ENCODE data around the gene CCND1. TPM values are rescaled to one million over a fixed set of nuclear protein-coding genes. Genes with fewer than 3 reads are reported as not detected.
A peak's percentile ranks its signal among the peaks of the same experiment; 100 is the strongest.

CCND1 gene
- total RNA-seq, 1 donor from 2014 or later: 82.6 TPM

DNA sequence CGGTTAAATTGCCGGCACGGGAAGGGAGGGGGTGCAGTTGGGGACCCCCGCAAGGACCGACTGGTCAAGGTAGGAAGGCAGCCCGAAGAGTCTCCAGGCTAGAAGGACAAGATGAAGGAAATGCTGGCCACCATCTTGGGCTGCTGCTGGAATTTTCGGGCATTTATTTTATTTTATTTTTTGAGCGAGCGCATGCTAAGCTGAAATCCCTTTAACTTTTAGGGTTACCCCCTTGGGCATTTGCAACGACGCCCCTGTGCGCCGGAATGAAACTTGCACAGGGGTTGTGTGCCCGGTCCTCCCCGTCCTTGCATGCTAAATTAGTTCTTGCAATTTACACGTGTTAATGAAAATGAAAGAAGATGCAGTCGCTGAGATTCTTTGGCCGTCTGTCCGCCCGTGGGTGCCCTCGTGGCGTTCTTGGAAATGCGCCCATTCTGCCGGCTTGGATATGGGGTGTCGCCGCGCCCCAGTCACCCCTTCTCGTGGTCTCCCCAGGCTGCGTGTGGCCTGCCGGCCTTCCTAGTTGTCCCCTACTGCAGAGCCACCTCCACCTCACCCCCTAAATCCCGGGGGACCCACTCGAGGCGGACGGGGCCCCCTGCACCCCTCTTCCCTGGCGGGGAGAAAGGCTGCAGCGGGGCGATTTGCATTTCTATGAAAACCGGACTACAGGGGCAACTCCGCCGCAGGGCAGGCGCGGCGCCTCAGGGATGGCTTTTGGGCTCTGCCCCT lies 529 bp upstream of the CCND1 start:
- ATAC-seq: no peak
- DNase-seq (ENCODE audit: low spot score): no peak

DNA sequence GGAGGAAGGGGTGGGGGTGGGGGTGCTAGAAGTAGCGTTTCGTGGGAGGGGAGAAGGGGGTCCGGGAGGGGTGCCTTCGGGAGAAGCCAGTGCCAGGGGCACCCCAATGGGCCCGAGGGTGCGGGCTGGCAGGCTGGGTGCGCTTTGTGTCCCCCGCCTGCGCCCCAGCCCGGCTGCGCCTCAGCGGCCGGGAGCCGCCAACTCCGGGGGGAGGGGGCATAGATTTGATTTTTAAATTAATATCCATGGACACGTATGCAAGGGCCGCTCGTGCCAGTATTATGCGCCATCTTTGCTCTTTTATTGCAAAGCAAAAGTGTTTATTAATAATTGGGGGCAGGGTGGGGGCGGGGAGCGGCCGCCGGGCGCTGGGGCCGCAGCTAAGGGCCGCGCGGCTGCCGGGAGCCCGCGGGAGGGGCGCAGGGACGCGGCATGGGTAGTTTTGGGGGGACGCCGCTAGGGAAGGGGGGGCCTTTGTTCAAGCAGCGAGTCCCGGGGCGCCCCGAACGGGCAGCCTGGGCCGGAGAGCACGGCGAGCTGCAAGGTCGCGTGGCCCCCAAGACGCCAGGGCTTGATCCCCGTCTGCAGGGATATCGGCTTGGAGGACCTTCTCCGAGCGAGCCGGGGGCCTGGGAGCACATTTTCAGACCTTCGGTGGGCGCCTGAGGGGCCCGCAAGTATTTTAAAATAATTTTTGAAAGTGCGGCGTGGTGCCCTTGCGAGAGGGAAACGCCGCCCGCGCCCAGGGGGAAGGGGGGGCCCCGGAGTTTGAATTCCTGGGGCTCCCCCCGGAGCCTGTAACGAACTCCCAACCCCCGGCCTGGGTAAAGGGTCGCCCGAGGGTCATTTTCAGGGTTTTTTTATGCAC lies 959 bp downstream of the CCND1 start:
- DNase-seq (ENCODE audit: low spot score): no peak
- ATAC-seq: no peak

DNA sequence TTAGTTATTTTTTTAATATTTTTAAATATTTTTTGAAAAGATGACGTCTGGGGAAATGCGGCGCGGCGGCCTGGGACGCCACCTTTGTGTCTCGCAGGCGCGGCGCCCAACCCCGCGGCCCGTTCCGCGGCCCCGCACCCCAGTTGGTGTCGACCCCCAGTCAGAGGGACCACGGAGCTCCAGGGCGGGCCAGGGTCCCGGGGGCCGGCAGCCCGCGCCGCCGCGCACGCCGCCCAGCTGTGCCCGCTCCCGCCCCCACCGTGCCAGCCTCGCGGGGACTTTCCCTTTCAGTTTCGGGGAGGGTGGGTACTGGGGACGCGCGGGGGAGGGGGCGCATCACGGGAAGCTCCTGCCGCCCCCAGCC lies 1.6 kb downstream of the CCND1 start:
- peak; percentile 70 for DNase-seq (ENCODE audit: low spot score)
- ATAC-seq: peak; percentile 29

DNA sequence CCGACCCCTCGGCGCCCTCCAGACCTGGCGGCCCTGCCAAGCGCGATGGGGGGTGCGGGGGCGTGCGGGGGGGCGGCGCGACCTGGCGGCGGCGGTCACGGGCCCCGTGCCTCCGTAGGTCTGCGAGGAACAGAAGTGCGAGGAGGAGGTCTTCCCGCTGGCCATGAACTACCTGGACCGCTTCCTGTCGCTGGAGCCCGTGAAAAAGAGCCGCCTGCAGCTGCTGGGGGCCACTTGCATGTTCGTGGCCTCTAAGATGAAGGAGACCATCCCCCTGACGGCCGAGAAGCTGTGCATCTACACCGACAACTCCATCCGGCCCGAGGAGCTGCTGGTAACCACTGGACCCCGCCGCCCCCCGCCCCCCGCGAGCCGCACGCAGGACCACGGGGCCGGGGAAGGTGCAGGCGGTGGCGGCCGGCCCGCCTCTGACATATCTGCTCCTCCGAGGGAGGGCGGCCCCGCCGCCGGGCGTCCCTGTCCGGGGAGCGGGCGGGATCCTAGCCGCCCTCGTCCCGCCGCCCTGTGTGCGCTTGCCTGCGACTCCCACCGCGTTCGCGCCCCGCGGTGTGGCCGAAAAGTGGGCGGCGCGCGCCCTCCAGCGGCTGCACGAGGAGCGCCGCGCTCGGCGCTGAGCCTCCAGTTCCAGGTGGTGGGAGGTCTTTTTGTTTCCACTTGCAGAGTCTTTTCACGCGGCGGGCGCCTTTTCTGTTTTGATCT lies 2.1 kb downstream of the CCND1 start:
- ATAC-seq (peak; percentile 68), DNase-seq (ENCODE audit: low spot score) (peak; percentile 84)

DNA sequence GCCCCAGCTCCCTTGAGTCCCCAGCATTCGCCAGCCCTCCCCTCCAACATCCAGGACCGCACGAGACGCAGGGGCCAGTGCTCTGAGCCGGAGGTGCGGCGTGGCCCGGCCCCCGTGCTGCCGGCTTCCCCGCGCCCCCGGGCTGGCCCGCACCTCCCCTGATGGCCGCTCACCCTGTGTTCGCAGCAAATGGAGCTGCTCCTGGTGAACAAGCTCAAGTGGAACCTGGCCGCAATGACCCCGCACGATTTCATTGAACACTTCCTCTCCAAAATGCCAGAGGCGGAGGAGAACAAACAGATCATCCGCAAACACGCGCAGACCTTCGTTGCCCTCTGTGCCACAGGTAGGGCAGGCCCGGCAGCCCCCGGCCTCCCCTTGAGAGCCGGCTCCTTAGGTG lies 2.7 kb downstream of the CCND1 start:
- DNase-seq (ENCODE audit: low spot score): no peak
- no peak for ATAC-seq

DNA sequence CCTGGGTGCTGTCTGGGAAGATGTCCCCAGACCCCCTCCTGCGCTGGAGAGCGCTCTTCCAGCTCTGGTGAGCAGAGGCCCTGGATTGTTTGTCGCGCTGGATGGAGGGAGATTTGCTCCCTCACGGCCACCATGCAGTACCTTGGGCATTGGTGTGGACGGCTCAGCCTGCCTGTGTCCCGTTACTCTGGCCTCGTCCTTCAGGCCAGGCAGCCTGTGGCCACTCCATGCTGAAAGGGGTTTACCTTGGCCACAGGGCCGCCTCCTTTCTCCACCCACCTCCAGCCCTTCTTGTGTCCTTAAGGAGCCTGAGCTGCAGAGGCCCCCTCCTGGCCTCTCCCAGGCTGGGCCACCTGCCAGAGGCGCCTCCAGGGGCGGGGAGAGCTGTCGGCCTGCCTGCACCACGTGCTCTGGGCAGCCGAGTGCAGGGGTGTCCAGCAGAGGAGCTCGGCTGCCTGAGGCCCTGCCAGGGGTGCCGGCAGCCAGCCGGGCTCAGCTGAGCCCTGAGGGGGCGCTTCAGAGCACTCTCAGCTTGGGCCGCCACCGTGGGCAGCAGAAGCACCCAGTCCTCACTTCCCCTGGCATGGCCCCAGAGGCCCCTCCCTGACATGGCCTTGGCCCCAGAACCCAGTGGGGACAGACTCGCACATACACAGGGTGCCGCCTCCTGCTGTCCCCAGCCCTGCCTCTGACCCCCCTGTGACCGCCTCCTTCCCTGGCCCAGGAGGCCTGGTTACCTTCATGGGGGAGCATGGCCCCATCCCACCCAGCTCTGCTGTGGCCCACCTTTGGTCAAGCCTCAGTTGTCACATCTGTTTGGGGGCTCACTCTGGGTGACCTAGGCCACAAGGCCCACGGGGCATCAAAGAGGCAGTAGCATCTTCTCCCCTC lies 3.4 kb downstream of the CCND1 start:
- peak; percentile 72 for DNase-seq (ENCODE audit: low spot score)

DNA sequence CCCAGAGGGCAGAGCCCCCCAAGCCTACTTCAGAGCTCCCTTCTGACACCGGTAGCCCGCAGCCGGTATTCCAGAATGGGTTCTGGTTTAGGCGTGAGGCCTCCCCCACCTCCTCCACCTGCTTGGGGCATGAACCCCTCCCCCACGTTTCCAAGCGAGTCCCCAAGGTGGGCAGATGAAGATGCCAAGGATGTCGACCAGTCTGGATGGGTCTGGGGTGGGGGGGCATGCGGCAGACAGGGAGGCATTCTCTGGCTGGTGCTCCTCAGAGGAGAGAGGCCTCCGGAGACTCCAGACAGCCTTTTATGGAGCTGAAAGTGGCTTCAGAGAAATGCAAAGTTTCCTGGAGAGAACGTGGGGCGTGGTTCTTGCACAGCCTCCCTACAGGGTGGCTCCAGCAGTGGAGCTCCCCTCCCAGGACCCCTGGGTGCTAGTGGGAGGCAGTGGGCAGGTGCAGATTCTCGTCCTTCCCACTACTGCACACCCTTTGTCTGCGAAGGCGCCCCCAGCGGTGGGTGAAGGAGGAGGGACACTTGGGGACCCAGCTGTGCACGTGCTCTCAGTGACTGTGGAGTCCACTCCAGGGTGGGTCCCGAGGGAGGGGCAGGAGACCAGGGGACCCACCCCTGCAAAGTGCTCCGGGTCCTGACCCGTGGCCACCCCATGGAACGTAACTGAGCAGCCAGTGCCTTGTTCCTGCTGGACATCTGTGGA lies 4.2 kb downstream of the CCND1 start:
- no peak for ATAC-seq
- no peak for DNase-seq (ENCODE audit: low spot score)

More for the DNA sequence above, 3.4 kb downstream of the CCND1 start:
- peak; percentile 41 for ATAC-seq

DNA sequence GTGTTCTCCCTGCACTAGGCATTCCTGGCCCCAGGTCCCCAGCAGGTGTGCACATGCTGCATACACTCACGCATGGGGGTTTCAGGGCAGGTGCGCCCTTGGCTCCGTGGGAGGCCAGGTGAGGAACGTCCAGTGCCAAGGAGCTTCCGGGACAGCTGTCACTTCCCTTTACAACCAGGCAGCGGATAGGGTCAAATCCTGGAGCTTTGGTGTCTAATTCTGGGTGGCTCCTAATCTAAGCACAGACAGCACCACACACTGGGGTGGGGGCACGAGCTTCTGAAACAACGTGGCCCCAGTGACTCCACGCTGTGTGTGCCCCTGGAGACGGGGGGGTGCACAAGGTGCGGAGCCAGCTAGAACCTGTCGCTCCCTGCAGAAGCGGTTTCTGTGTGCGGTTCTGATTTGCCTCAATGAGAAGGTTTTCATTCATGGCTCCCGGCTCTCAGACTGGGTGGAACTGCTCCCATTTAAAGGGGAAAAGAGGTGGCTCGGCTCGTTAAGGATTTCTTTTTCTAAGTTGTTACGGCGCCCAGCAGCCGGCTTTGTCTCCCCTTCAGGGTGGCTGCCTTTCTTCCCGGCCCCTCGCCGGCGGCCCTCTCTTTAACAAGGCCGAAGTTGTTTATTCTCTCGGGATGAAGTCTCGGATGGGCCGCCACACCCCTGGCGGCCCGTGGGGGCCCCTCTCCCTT lies 5.0 kb downstream of the CCND1 start:
- DNase-seq (ENCODE audit: low spot score): no peak
- no peak for ATAC-seq

DNA sequence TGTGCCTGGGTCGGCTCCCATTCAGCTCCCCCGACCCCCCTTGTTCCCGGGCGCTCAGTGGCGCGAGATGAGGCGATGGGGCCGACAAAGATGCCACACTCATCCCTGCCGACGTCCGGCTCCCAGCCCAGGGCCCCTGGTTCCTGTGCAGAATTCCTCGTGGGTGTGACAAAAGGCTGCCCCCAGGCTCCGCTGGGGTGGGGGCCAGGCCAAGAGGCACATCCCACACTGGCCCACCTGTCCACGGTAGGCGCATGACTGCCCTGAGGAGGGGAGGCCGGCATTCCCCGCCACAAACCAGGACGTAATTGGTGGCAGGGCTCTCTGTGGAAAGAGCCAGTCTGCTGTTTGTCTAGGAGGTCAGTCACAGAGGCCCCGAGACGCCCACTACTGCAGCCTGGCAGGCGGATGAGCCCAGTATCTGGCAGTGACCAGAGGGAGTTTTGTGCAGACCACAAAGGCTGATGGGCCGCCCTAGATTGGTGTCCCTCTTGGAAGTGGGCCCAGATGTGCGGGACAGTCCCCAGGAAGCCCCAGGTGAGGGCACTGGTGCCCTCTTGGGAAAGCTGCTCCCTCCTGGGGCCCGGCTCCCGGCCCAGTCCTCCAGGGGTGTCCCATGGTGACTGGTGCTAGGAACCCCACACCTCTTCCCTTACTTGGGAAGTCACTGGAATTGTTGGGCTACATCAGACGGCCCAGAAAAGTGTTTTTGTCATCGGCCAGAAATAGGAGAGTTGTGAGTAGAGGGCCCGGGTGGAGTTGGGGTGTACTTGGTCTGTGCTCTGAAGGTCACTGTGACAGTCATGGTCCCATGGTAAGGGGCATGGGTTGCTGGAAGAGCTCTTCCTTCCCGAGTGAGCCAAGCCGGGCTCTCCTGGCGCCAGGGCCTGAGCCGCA lies 5.8 kb downstream of the CCND1 start:
- no peak for ATAC-seq
- DNase-seq (ENCODE audit: low spot score): no peak

DNA sequence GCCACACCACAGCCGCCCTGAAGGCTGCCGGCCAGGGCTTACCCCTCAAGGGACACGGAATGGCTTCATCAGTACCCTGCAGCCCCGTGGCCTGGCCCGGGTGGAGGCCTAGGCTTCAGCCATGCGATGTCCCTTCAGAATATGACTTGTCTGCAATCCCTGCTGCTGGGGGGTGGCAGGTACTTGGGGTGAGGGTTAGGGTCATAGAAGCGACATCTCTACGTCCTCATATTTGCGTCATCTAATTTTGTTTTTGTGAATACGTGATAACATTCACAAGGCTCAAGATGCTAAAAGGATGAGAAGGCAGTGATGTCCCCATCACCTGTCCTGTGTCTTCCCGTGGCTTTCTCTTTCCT lies 6.4 kb downstream of the CCND1 start:
- ATAC-seq (no peak), DNase-seq (ENCODE audit: low spot score) (no peak)

DNA sequence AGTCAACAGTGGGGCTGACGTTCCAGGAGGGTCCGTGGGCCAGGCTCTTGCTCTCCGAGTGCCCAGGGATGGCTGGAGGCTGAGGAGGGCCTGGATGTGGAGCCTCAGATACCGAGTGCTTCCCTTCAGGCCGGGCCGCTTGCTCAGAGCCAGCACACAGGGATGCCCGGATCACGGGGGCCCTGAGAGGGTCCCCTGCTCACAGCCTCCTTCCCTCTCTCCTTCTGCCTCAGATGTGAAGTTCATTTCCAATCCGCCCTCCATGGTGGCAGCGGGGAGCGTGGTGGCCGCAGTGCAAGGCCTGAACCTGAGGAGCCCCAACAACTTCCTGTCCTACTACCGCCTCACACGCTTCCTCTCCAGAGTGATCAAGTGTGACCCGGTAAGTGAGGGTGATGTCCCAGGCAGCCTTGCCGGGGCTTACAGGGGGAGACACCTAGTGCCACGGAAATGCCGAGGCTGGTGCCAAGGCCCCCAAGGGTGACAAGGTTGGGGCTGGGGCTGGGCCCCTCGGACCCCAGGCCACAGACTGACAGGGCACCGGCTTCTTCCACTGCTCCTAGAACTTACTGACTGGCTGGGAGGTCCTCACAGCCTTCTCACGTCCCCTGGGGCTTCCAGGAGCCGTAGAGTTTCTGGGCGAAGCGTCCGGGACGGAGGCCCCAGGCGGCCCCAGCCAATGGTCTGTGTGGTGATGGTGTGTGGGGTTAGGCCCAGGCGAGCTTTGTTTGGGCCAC lies 7.0 kb downstream of the CCND1 start:
- DNase-seq (ENCODE audit: low spot score): no peak
- no peak for ATAC-seq

DNA sequence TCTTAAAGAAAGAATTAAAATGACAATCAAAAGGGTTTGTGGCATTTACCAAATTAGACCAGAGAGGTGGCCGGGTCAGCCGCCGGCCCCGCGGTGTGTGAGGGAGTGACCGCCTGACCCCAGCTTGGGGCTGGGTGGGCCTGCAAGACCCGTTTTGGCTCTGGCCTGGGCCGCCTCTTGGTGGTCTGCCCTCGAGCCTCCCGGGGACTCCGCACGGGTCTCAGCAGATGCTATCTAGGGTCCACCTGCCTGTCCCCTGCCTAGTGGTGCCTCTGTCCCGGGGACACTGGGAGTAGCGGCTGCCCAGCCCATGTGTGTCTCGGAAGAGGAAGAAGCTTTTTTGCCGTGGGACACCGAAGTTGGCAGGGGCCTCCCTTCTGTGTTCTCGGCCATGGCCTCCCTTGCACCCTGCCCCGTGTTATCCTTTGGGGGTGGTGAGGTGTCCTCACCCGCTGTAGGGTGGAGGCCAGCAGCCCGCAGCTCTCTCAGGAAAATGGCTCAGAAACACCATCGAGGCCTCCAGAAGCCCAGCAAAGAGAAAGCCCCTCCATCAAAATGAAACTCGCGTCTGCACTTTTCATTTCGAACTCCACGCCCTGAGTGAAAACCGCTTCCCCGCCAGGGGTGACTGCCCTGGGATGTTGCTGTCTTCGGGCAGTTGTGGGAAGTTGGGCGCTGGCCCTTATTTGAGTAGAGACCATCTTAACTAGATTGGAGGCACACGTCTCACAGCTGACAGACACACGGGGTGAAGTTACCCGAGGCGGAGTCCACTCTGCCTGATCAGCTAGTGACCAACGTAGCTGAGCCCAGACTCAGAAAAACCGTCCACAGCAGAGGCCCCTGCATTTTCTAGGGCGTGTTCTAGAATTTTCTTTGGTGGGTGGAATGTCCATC lies 8.0 kb downstream of the CCND1 start:
- no peak for ATAC-seq
- no peak for DNase-seq (ENCODE audit: low spot score)

DNA sequence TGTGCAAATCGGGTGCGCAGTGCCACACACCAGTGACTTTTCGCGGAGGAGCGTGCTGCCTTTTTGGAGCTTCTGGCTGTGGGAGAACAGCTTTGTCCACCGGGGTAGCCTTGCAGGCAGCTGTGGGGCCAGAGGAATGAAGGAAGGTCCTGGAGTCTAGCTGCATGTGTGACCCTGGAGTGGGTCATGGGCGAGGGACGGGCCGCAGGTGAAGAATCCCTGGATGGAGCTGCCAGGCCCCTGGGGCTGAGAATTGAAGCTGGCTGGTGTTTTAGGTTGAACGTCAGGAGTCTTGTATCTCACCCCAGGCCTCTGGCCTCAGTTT lies 8.6 kb downstream of the CCND1 start:
- no peak for DNase-seq (ENCODE audit: low spot score)
- no peak for ATAC-seq

DNA sequence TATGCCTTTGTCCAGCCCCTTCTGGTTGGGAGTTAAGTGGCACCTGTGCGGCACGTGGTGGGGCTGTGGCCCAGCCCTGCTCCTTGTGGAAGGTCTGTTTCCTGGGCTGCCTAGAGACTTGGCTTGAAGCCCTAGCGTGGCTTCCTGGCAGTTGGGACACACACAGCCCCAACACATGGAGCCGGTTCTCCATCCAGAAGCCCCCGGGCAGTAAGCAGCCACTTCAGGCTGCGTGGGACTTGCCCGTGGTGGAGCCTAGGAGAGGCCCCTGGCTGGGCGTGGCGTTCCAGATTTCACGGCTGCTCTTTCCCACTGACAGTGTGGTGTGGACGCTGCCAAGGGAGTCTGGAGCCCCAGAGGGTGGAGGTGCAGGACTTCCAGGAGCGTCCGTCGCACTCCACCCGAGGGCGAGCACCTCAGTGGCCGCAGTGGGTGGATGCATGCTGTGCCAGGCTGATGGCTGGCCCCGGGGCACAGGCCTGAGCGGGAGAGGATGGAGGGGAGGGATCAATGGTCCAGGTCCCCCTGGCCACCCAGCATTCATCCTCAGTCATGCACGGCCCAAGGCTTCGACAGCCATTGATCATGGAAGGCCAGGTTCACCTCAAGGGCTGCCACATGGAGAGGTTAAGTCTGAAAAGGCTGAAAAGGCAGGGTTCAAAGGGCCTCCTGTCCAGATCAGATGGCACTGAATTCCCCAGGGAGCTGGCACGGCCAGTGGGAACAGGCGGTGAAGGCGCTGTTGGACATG lies 9.3 kb downstream of the CCND1 start:
- ATAC-seq (no peak), DNase-seq (ENCODE audit: low spot score) (no peak)

DNA sequence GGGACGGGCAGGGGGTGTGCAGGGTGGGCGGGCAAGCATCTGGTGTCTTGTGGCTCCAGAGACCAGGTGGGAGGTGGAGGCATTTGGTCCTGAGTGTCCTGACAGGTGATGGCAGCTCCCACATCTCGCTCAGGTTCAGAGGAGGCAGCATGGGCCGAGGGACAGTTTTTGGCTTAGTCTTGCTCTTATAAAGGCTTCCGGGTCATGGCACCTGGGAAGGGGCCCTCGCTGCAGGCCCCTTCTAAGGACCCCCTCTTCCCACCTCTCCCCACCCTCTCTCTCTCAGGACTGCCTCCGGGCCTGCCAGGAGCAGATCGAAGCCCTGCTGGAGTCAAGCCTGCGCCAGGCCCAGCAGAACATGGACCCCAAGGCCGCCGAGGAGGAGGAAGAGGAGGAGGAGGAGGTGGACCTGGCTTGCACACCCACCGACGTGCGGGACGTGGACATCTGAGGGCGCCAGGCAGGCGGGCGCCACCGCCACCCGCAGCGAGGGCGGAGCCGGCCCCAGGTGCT lies 9.9 kb downstream of the CCND1 start:
- ATAC-seq (no peak), DNase-seq (ENCODE audit: low spot score) (no peak)
